Hepatocyte (in vitro differentiated cells): ENCODE measurements around the gene SLC5A1.

Experiments used
- EZH2 ChIP-seq: fragments of 200-600 bp; sonication (generic); IDR thresholded peaks from 2 replicates; pipeline ENCODE4 v1.6.1; 2016; ENCODE audit warnings: antibody characterized with exemption, mild to moderate bottlenecking, borderline replicate concordance
- EZH2phosphoT487 ChIP-seq: fragments of 200-600 bp; sonication (generic); IDR thresholded peaks from one replicate; pipeline ENCODE4 v1.6.1; 2018; ENCODE audit warnings: antibody characterized with exemption, mild to moderate bottlenecking, low read depth, moderate library complexity; ENCODE audit not compliant: unreplicated experiment, severe bottlenecking
- TF ChIP-seq, protein P1 (sequence below): fragments of 200-600 bp; sonication (generic); IDR thresholded peaks from 2 replicates; pipeline ENCODE4 v1.5.1; 2016; ENCODE audit warnings: antibody characterized with exemption, mild to moderate bottlenecking; ENCODE audit not compliant: poor library complexity

DNA sequence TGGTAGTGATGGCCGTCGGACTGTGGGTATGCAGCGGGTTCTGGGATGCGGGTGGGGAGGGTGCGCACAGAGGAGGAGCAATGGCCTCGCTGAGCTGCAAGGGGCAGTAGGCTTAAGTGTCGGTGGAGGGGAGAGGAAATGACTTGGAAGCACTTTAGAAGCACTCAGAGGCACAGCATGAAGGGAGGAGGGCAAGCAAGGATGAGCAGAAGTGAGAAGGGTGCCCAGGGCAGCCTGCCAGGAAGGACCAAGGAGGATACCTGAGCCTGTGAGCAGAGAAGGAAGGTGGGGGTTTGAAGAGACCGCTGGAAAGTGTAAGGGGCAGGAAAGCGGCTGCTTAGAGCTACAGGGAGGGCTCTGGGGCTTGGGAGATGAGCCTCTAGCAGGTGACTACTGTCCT lies 330 bp downstream of the SLC5A1 start:
- TF ChIP-seq, protein P1, sequence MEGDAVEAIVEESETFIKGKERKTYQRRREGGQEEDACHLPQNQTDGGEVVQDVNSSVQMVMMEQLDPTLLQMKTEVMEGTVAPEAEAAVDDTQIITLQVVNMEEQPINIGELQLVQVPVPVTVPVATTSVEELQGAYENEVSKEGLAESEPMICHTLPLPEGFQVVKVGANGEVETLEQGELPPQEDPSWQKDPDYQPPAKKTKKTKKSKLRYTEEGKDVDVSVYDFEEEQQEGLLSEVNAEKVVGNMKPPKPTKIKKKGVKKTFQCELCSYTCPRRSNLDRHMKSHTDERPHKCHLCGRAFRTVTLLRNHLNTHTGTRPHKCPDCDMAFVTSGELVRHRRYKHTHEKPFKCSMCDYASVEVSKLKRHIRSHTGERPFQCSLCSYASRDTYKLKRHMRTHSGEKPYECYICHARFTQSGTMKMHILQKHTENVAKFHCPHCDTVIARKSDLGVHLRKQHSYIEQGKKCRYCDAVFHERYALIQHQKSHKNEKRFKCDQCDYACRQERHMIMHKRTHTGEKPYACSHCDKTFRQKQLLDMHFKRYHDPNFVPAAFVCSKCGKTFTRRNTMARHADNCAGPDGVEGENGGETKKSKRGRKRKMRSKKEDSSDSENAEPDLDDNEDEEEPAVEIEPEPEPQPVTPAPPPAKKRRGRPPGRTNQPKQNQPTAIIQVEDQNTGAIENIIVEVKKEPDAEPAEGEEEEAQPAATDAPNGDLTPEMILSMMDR, result no peak
- TF ChIP-seq EZH2phosphoT487 (no peak), EZH2 (no peak)
